ENCODE results near the gene CS.

The CS gene

GRCh38 chr12:56243731-56244181, 56.4 kb downstream of the CS start:
- no peak overlapping the region for H3K27ac ChIP-seq (ENCODE audit: low read depth, low read length)
- H3K4me1 ChIP-seq (ENCODE audit: control insufficient read depth, insufficient read depth, low read length), result no peaks in the 10 kb centered on the region
- H3K9ac ChIP-seq (ENCODE audit: low read depth, low read length), result no peak overlapping the region
- H3K27me3 ChIP-seq (ENCODE audit: control insufficient read depth, insufficient read depth, low read length), result no peaks in the 10 kb centered on the region
- H3K4me3 ChIP-seq (ENCODE audit: low read depth, low read length), result no peak overlapping the region
- H3K36me3 ChIP-seq (ENCODE audit: control insufficient read depth, insufficient read depth, low read length), result peaks cover 85% of the 10 kb centered on the region
- H3K9me3 ChIP-seq (ENCODE audit: control insufficient read depth, insufficient read depth, low read length), result no peaks in the 10 kb centered on the region

GRCh38 chr12:56242986-56243385, 57.1 kb downstream of the CS start:
- Histone ChIP-seq H3K9ac (ENCODE audit: low read depth, low read length) (no peak overlapping the region), H3K27ac (ENCODE audit: low read depth, low read length) (no peak overlapping the region), H3K4me3 (ENCODE audit: low read depth, low read length) (no peak overlapping the region), H3K4me1 (ENCODE audit: control insufficient read depth, insufficient read depth, low read length) (no peaks in the 10 kb centered on the region), H3K27me3 (ENCODE audit: control insufficient read depth, insufficient read depth, low read length) (no peaks in the 10 kb centered on the region), H3K9me3 (ENCODE audit: control insufficient read depth, insufficient read depth, low read length) (no peaks in the 10 kb centered on the region), H3K36me3 (ENCODE audit: control insufficient read depth, insufficient read depth, low read length) (peaks cover 78% of the 10 kb centered on the region)

GRCh38 chr12:56241424-56242303, 58.5 kb downstream of the CS start:
- H3K27ac ChIP-seq (ENCODE audit: low read depth, low read length), result no peak overlapping the region
- 0 out of 2 replicates have a peak, but pooled peaks cover 6% of the 10 kb centered on the region for H3K4me1 ChIP-seq (ENCODE audit: control insufficient read depth, insufficient read depth, low read length)
- H3K4me3 ChIP-seq (ENCODE audit: low read depth, low read length), result no peak overlapping the region
- H3K9ac ChIP-seq (ENCODE audit: low read depth, low read length), result no peak overlapping the region
- H3K9me3 ChIP-seq (ENCODE audit: control insufficient read depth, insufficient read depth, low read length), result no peaks in the 10 kb centered on the region
- no peaks in the 10 kb centered on the region for H3K27me3 ChIP-seq (ENCODE audit: control insufficient read depth, insufficient read depth, low read length)
- H3K36me3 ChIP-seq (ENCODE audit: control insufficient read depth, insufficient read depth, low read length), result peaks cover 66% of the 10 kb centered on the region

- Histone ChIP-seq H3K4me1 (ENCODE audit: control insufficient read depth, insufficient read depth, low read length) (0 out of 2 replicates have a peak, but pooled peaks cover 6% of the 10 kb centered on the region), H3K27ac (ENCODE audit: low read depth, low read length) (no peak overlapping the region), H3K9me3 (ENCODE audit: control insufficient read depth, insufficient read depth, low read length) (no peaks in the 10 kb centered on the region), H3K9ac (ENCODE audit: low read depth, low read length) (no peak overlapping the region), H3K36me3 (ENCODE audit: control insufficient read depth, insufficient read depth, low read length) (peaks cover 30% of the 10 kb centered on the region), H3K27me3 (ENCODE audit: control insufficient read depth, insufficient read depth, low read length) (no peaks in the 10 kb centered on the region), H3K4me3 (ENCODE audit: low read depth, low read length) (no peak overlapping the region)
These were observed 62.6 kb downstream of the CS start for GRCh38 chr12:56237552-56237951.

GRCh38 chr12:56236985-56237384, 63.1 kb downstream of the CS start:
- Histone ChIP-seq H3K4me1 (ENCODE audit: control insufficient read depth, insufficient read depth, low read length) (0 out of 2 replicates have a peak, but pooled peaks cover 6% of the 10 kb centered on the region), H3K9ac (ENCODE audit: low read depth, low read length) (no peak overlapping the region), H3K36me3 (ENCODE audit: control insufficient read depth, insufficient read depth, low read length) (peaks cover 24% of the 10 kb centered on the region), H3K27ac (ENCODE audit: low read depth, low read length) (no peak overlapping the region), H3K4me3 (ENCODE audit: low read depth, low read length) (no peak overlapping the region), H3K27me3 (ENCODE audit: control insufficient read depth, insufficient read depth, low read length) (no peaks in the 10 kb centered on the region), H3K9me3 (ENCODE audit: control insufficient read depth, insufficient read depth, low read length) (no peaks in the 10 kb centered on the region)

- peaks cover 15% of the 10 kb centered on the region for H3K36me3 ChIP-seq (ENCODE audit: control insufficient read depth, insufficient read depth, low read length)
- no peak overlapping the region for H3K9ac ChIP-seq (ENCODE audit: low read depth, low read length)
- no peaks in the 10 kb centered on the region for H3K9me3 ChIP-seq (ENCODE audit: control insufficient read depth, insufficient read depth, low read length)
- no peak overlapping the region for H3K4me3 ChIP-seq (ENCODE audit: low read depth, low read length)
- H3K27ac ChIP-seq (ENCODE audit: low read depth, low read length), result no peak overlapping the region
- H3K27me3 ChIP-seq (ENCODE audit: control insufficient read depth, insufficient read depth, low read length), result no peaks in the 10 kb centered on the region
- H3K4me1 ChIP-seq (ENCODE audit: control insufficient read depth, insufficient read depth, low read length), result 0 out of 2 replicates have a peak, but pooled peaks cover 6% of the 10 kb centered on the region
These were observed 64.0 kb downstream of the CS start for GRCh38 chr12:56236091-56236490.

- H3K9me3 ChIP-seq (ENCODE audit: control insufficient read depth, insufficient read depth, low read length), result no peaks in the 10 kb centered on the region
- H3K27me3 ChIP-seq (ENCODE audit: control insufficient read depth, insufficient read depth, low read length), result no peaks in the 10 kb centered on the region
- no peak overlapping the region for H3K27ac ChIP-seq (ENCODE audit: low read depth, low read length)
- H3K4me1 ChIP-seq (ENCODE audit: control insufficient read depth, insufficient read depth, low read length), result 0 out of 2 replicates have a peak, but pooled peaks cover 6% of the 10 kb centered on the region
- no peak overlapping the region for H3K4me3 ChIP-seq (ENCODE audit: low read depth, low read length)
- H3K9ac ChIP-seq (ENCODE audit: low read depth, low read length), result no peak overlapping the region
- H3K36me3 ChIP-seq (ENCODE audit: control insufficient read depth, insufficient read depth, low read length), result peaks cover 4% of the 10 kb centered on the region
These were observed 65.2 kb downstream of the CS start for GRCh38 chr12:56234746-56235436.

- H3K9ac ChIP-seq (ENCODE audit: low read depth, low read length), result no peak overlapping the region
- no peaks in the 10 kb centered on the region for H3K9me3 ChIP-seq (ENCODE audit: control insufficient read depth, insufficient read depth, low read length)
- H3K36me3 ChIP-seq (ENCODE audit: control insufficient read depth, insufficient read depth, low read length), result peaks cover 6% of the 10 kb centered on the region
- no peaks in the 10 kb centered on the region for H3K27me3 ChIP-seq (ENCODE audit: control insufficient read depth, insufficient read depth, low read length)
- no peak overlapping the region for H3K4me3 ChIP-seq (ENCODE audit: low read depth, low read length)
- H3K27ac ChIP-seq (ENCODE audit: low read depth, low read length), result no peak overlapping the region
- no peaks in the 10 kb centered on the region for H3K4me1 ChIP-seq (ENCODE audit: control insufficient read depth, insufficient read depth, low read length)
These were observed 68.9 kb downstream of the CS start for GRCh38 chr12:56231184-56231582.

GRCh38 chr12:56230432-56231183, 69.5 kb downstream of the CS start:
- Histone ChIP-seq H3K36me3 (ENCODE audit: control insufficient read depth, insufficient read depth, low read length) (peaks cover 9% of the 10 kb centered on the region), H3K27ac (ENCODE audit: low read depth, low read length) (peak overlapping the region; percentile 47), H3K4me3 (ENCODE audit: low read depth, low read length) (no peak overlapping the region), H3K9ac (ENCODE audit: low read depth, low read length) (no peak overlapping the region), H3K4me1 (ENCODE audit: control insufficient read depth, insufficient read depth, low read length) (no peaks in the 10 kb centered on the region), H3K9me3 (ENCODE audit: control insufficient read depth, insufficient read depth, low read length) (no peaks in the 10 kb centered on the region), H3K27me3 (ENCODE audit: control insufficient read depth, insufficient read depth, low read length) (no peaks in the 10 kb centered on the region)

- Histone ChIP-seq H3K27ac (ENCODE audit: low read depth, low read length) (peak within 1 kb of the TSS; percentile 47), H3K36me3 (ENCODE audit: control insufficient read depth, insufficient read depth, low read length) (peaks cover 9% of the 10 kb centered on the region), H3K9me3 (ENCODE audit: control insufficient read depth, insufficient read depth, low read length) (no peaks in the 10 kb centered on the region), H3K4me3 (ENCODE audit: low read depth, low read length) (no peak within 1 kb of the TSS), H3K27me3 (ENCODE audit: control insufficient read depth, insufficient read depth, low read length) (no peaks in the 10 kb centered on the region), H3K9ac (ENCODE audit: low read depth, low read length) (no peak within 1 kb of the TSS), H3K4me1 (ENCODE audit: control insufficient read depth, insufficient read depth, low read length) (no peaks in the 10 kb centered on the region)
These were observed 70.2 kb downstream of the CS start, which contains the start of gene SLC39A5 for GRCh38 chr12:56229916-56230431. SLC39A5 (plus strand) TSS chr12:56230051; CDS start chr12:56231275, 1,224 bp downstream.
